Caki2 (cell line): ENCODE results near the gene DHCR7. TPM values are rescaled to one million over a fixed set of nuclear protein-coding genes. Genes with fewer than 3 reads are reported as not detected.

Experiments
- DNase-seq: peaks from one replicate; pipeline ENCODE4 v3.0.0-alpha.2; 2015; ENCODE audit warnings: low read depth
- in situ Hi-C: cut with HindIII; loops from 2 replicates; pipeline ENCODE4 v1.10.0; 2016; ENCODE audit warnings: low sequenced_read_pairs, low pct_unique_long_range_greater_than_20kb, mixed read lengths
- total RNA-seq: library from RNA; depleted of rRNA; stranded (reverse); fragments of >200 nt; shearing (Covaris generic); gene quantifications from 2 replicates; pipeline ENCODE4 v1.2.3, GENCODE V29; 2014; ENCODE audit warnings: low replicate concordance; rRNA removed

Gene DHCR7, protein sequence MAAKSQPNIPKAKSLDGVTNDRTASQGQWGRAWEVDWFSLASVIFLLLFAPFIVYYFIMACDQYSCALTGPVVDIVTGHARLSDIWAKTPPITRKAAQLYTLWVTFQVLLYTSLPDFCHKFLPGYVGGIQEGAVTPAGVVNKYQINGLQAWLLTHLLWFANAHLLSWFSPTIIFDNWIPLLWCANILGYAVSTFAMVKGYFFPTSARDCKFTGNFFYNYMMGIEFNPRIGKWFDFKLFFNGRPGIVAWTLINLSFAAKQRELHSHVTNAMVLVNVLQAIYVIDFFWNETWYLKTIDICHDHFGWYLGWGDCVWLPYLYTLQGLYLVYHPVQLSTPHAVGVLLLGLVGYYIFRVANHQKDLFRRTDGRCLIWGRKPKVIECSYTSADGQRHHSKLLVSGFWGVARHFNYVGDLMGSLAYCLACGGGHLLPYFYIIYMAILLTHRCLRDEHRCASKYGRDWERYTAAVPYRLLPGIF
- 25.5 and 33.1 TPM in 2 replicates for total RNA-seq

DNA sequence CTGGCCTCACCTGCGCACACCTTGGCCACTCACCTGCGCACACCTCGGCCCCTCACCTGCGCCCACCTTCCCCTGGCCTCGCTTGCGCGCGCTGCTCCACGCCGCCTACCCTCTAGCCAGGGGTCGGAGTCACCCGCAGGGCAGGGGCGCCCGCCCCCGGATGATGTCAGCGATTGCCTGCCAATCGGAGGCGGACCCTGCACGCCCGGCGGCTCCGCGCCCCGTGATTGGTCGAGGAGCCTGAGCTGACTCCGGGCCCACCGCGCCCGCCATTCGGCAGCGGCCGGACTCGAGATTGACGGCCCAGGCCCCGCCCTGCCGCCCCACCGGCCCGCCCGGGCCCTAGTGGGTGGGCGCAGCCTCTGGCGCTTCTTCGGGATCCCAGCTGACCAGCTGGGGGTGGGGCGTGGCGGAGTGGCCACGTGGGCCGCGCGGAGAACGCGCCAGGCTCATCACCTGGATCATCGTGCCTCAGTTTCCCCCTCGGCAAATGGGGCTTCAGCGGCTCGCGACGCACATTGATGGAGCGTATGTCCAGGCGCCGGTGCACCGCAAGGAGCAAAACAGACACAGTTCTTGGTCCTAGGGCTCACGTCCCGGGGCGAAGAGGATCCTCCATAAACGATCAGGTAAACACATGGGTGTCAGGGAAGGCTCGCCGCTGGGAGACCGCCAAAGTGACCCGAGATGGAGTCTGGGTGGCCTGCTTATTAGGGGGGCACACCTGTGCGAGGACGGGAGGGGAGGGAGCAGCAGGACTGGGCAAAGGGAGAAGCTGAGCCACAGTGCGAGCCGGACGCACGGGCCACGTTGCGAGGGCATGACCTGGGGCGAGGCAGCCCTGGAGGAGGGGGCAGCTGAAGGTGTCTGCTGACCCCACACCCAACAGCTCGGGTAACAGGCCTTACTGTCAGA, at the start of gene DHCR7:
Gene DHCR7, minus strand, starts transcription at position 137 of the 915 bp plus-strand sequence. CDS start 3,441 bp downstream, outside the sequence.
- in situ Hi-C loops = no loop called here
- DNase-seq = peak; percentile 88

DNA sequence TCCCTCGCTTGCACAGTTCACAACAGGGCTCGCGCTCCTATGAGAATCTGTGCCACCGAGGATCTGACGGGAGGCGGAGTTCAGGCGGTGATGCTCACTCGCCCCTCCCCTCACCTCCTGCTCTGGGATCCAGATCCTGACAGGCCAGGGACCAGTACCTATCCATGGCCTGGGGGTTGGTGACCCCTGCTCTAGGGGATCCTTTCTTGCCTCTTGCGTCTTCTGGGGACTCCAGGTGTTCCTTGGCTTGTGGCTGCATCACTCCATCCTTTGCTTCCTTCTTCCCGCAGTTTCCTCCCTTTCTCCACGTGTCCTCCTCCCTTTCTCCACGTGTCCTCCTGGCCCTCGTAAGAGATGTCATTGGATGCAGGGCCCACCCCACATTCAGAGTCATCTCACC, 48.2 kb upstream of the DHCR7 start:
- in situ Hi-C loops = no loop called here
- no peak for DNase-seq

DNA sequence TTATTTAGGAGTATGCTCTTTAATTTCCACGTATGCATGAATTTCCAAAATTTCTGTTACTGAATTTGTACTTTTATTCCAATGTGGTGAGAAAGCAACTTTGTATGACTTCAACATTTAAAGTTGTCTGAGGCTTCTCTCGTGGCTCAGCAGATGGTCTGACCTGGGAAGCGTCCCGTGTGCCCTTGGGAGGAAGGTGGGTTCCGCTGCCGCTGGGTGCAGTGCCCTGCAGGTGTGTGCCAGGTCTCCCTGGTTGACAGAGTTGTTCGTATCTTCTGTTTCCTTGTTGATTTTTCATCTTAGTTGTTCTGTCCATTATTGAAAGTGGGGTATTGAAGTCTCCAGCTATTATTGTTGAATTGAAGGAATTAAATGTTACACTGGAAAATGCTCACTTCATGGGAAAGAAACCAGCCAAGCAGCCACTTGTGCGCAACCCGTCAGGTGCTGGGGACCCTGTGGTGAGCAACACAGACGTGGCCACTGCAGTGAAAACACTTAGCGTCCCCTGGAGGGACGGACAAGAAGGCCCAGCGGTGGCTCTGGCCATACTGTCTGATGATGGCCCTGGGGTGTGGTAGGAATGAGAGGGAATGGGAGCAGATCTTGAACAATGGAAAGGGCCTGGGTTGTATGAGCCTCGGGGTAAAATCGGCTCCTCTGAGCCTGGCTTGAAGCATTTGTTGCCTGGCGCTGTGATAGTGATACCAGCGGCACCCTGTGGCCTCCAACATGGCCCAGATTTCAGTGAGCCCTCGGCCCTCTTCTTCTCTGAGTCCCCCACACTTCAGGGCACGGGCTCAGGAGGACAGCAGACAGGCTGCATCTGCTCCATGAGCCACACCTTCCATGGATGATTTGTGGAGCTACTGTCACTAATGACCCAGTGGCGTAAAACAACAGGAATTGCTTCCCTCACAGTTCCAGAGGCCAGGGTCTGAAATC, 47.4 kb upstream of the DHCR7 start:
- in situ Hi-C loops = no loop called here
- no peak for DNase-seq

DNA sequence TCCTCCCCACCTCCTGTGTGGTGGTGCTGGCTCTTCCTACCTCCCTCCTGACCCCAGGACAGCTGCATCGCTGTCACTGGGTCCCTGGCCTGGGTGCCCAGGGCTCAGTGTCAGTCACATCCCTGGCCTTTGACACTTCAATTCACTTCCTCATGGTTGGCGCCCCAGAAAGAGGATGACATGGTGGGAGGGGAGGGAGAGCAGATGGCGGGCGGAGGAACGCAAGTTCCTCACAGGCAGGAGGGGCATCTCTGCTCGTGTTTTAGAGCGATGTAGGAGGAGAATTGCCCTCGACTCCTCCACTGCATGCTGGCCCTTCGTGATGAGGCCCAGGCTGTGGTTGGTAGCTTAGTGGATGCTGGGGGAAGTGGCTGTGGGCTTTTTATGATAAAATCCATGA, 43.7 kb upstream of the DHCR7 start:
- DNase-seq = no peak
- in situ Hi-C loops = no loop called here

DNA sequence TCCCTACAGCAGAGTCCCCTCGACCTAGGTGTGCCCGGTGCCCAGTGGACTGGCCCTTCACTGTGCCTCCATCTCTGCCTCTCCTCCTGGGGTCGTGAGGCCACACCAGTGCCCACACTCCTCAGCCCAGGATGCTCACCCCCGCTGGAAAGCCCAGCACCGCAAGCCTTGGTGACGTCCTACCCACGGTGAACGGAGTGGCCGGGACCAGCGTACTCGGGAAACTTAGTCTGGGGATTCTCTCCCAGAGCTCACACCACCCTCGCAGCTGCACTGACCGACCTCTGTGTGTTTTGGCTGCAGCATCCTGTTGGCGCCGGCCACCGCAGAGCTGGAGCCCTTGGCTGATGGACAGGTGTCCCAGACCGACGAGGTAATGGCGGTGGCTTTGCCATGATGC, 43.3 kb upstream of the DHCR7 start:
- no peak for DNase-seq
- in situ Hi-C loops = no loop called here

DNA sequence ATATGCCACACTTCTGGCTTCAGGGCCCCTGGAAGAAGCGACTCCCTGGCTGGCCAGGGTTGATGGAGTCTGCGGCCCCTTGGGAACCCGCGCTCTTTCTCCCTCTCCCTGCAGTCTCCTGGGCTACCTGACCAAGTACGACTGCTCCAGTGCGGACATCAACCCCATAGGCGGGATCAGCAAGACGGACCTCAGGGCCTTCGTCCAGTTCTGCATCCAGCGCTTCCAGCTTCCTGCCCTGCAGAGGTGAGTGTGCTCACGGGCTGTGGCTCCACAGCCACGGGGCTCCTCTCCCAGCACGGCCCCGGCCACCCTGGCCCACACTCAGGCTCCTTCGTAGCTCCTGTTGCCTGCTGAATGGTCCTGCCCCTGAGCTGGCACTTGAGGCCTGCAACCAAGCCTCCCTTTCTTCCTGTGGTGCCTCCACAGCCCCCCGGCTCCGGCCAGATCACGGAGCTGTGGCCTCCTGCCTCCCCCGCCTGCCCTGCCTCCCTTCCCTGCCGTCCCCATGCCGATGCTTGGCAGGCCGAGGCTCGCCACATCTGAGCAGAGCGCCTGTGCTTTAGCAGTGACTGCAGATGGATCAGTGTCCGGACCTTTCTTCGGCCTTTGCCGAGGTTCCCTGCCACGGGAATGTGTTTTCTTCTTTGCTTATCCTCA, 42.7 kb upstream of the DHCR7 start:
- in situ Hi-C loops = no loop called here

DNA sequence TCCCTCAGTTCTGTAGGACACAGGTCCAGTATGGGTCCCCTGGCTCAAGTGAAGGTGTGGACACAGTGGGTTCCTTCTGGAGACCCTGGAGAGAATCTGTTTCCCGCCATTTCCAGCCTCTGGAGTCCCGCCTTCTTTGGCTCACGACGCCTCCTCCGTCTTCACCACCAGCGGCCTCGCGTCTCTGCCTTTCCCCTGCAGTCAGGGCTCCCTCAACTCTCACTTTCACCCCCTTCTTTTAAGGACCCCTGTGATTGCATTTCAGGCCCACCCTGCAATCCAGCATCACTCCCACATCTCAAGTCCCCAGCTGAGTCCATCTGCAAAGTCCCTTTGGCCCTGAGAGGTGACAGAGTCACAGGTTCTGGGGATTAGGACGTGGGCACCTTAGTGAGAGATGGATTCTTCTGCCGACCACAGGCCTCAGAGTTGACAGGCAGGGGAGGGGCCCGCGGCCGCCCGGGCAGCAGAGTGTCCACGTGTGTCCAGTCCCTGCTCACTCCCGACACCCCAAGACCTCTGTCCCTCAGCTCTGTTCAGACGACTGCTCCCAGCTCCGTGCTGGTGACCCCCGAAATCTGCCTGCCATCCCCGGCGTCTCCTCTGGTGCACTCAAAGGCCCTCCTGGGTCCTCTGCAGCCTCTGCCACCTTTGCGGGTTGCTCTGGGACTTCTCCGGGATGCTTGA, 42.0 kb upstream of the DHCR7 start:
- in situ Hi-C loops = no loop called here
- no peak for DNase-seq

More for the DNA sequence above, 42.7 kb upstream of the DHCR7 start:
- DNase-seq = no peak

DNA sequence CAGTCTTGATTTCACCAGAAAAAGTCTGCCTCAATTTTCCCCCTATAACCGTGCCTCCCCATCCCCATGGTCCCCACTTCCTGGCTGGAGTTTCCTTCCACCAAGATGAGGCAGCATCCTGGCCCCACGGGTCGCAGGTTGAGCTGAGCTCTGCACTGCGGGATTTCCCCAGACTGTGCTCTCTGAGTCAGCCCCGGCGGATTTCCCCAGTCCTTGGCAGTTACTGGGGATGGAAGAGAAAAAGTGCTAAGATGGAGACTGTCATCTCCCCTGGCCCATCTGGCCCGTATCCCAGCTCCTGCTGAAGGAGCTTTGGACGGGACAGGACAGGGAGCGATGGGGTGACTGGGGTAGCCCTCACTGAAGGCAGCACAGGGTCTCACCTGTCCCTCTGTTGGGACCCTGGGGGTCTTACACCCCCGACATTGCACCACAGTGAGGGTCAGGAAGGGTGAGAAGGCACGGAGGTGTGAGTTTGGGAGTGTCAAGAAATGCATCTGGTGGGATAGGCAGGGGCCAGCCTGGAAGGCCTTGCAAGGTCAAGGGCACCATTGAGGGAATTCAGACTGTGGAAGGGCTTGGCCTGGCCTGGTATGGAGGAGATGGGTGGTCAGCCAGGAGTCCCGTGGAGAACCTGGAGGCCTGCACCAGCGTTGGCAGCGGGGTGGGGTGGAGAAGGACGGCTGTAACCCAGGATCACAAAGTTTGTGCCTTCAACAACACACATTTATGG, 41.3 kb upstream of the DHCR7 start:
- in situ Hi-C loops = no loop called here

DNA sequence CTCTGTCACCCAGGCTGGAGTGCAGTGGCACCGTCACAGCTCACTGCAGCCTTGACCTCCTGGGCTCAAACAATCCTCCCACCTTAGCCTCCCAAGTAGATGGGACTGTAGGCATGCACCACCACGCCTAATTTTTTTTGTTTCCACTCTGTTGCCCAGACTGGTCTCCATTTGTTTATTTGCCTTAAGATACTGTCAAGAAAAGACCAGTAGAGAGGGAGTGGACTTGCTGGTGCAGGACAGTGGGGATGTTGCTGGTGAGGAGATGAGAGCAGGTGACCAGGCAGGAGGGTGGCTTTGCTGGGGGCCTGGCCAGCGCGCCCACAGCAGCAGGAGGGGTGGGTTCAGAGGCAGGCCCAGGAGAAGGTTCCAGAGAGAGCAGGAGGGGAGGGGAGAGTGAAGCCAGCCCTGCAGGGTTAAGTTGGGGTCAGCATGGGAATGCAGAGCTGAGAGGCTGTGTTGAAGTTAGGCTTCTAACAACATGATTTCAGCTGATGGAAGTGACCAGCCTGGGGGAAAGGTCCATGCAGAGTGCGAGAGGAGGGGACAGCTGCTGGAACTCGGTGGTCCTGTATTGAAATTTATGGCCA, 40.6 kb upstream of the DHCR7 start:
- in situ Hi-C loops = no loop called here
- peak; percentile 65 for DNase-seq

More for the DNA sequence above, 41.3 kb upstream of the DHCR7 start:
- peak; percentile 52 for DNase-seq

DNA sequence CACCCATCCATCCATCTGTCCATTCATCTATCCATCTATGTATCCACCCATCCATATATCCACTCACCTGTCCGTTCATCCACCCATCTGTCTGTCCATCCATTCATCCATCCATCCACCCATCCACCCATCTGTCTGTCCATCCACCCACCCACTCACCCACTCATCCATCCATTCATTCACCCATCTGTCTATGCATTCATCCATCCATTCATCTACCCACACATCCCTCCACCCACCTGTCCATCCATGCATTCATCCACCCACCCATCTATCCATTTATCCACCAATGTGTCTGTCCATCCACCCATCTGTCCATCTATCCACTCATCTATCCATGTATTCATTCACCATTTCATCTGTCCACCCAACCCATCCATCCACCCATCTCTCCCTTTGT, 38.1 kb upstream of the DHCR7 start:
- DNase-seq = no peak
- in situ Hi-C loops = no loop called here

DNA sequence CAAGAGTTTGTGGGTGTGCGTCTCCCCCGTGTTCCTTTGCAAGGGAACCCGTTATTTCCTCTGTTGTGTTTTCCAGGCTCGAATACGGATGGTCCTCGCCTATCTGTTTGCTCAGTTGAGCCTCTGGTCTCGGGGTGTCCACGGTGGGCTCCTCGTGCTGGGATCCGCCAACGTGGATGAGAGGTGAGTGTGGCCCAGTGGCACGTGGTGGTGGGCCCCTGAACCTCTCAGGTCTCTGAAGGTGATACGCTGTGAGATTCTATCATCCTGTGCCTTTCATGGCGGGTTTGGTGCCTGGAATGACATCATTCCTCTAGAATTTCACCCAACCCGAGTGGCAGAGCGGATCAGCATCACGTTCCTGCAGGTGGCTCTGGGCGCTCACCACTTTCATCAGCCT, 37.3 kb upstream of the DHCR7 start:
- DNase-seq = no peak
- in situ Hi-C loops = no loop called here

DNA sequence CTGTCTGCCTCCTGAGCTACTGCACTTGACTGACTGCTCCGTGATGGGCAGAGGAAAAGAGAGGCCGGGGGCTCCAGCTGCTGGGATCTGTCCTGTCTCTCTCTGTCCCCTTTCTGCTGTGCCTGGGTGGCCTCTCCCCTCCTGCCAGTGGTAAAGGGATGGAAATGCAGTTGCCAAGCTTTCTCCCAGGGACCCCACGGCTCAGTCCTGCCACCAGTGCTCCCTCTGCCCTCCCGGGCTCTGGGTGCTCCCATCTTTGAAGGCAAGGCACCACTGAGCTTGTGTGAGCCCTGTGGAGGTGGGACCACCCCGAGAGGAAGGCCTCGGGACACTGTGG, 36.8 kb upstream of the DHCR7 start:
- in situ Hi-C loops = no loop called here
- no peak for DNase-seq

DNA sequence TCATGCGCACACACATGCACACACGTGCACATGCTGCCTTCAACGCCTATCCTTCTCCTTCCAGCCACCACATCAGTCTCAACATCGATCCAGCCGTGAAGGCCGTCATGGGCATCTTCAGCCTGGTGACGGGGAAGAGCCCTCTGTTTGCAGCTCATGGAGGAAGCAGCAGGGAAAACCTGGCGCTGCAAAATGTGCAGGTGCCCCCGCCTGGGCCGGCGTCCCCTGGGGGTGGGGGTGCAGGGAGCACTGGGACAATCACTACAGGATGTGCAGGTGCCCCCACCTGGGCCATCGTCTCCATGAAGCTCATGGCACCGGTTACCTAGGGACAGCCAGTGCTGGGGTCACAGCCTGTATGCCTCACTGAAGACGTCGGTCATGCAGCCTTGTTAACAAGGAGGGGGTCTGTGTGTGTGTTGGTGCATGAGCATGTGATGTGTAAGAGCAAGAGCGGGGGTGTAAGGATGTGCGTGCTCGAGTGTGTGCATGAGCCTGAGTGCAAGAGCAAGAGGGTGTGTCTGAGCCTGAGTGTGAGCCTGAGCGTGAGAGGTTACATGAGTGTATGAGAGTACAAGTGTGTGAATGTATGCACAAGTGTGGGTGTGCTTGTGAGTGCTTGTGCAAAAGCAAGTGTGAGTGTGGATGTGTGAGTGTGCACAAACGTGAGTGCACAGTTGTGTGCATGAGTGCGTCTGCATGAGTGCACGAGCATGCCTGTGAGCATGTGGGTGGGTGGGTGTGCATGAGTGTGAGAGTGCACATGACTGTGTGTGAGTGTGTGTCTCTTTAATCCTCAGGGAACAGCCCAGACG, 36.3 kb upstream of the DHCR7 start:
- no peak for DNase-seq
- in situ Hi-C loops = no loop called here

DNA sequence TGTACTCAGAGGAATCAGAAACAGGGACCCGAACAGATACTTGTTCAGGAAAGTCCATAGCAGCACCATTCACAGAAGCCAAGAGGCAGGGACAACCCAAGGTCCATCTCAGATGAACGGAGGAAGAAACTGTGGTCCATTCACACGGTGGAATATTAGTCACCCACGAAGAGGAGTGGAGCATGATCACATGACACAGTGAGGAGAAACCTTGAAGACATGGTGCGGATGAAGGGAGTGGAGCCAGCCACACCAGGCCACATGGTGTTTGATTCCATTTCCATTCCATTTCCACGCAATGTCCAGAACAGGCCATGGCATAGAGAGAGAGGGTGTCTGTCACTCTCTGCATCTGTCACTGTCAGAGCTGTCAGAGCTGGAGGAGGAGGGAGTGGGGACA, 35.5 kb upstream of the DHCR7 start:
- in situ Hi-C loops = no loop called here
- DNase-seq = no peak

DNA sequence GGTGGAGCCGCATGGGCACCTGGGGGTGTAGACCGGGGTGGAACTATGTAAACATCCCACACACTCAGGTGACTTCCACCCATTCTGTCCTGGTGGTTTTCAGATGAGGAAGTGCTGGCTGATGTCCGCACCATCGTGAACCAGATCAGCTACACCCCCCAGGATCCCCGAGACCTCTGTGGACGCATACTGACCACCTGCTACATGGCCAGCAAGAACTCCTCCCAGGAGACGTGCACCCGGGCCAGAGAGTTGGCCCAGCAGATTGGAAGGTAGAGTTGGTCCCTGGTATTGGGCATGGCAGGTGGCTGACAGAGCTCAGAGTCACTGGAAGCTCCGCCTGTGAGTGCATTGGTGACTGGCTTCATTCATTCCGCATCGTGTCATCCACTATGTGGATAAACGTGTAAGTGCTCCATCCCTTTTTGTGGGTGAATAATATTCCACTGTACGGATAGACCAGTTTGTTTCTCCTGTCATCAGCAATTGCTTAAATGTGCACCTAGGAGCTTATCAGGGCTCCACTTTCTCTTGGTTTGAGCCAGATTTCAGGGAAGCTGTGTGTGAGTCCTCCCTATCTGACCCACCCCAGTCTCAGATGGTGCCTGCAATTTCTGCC, 34.7 kb upstream of the DHCR7 start:
- DNase-seq = no peak
- in situ Hi-C loops = no loop called here
